GM12891 (cell line): Measurements from ENCODE around the gene RNASE4.
"Not testable (repeated sequence)": the region's sequence is repeated elsewhere in the genome, so short reads cannot be mapped to it uniquely, and the experiment has no call there.

Experiments used
- DNase-seq: peaks from one replicate; pipeline ENCODE4 v3.0.0; 2011; ENCODE audit warnings: low spot score; ENCODE audit not compliant: insufficient read length
- FAIRE-seq: peaks from 2 replicates; lab custom pipeline; 2011; peaks lifted over from hg19 to GRCh38; lab: Jason Lieb, UNC
- PAX5 ChIP-seq: IDR thresholded peaks from 2 replicates; pipeline ENCODE4 v1.6.1; 2011; ENCODE audit warnings: low read length, moderate library complexity, mild to moderate bottlenecking; ENCODE audit not compliant: insufficient read depth, severe bottlenecking
- POLR2A ChIP-seq: IDR thresholded peaks from 2 replicates; pipeline ENCODE4 v1.6.1; 2011; ENCODE audit warnings: low read depth, low read length, control low read depth
- POLR2AphosphoS5 ChIP-seq: IDR thresholded peaks from 2 replicates; pipeline ENCODE4 v1.6.1; 2011; ENCODE audit warnings: low read depth, low read length, control low read depth
- POU2F2 ChIP-seq: IDR thresholded peaks from 2 replicates; pipeline ENCODE4 v1.6.1; 2011; ENCODE audit warnings: low read depth, mild to moderate bottlenecking, control low read depth, low read length, moderate library complexity
- SPI1 ChIP-seq: IDR thresholded peaks from 2 replicates; pipeline ENCODE4 v1.6.1; 2011; ENCODE audit warnings: low read depth, low read length, control low read depth
- TAF1 ChIP-seq: IDR thresholded peaks from 2 replicates; pipeline ENCODE4 v1.6.1; 2011; ENCODE audit warnings: low read depth, low read length, control low read depth

Gene RNASE4

DNA sequence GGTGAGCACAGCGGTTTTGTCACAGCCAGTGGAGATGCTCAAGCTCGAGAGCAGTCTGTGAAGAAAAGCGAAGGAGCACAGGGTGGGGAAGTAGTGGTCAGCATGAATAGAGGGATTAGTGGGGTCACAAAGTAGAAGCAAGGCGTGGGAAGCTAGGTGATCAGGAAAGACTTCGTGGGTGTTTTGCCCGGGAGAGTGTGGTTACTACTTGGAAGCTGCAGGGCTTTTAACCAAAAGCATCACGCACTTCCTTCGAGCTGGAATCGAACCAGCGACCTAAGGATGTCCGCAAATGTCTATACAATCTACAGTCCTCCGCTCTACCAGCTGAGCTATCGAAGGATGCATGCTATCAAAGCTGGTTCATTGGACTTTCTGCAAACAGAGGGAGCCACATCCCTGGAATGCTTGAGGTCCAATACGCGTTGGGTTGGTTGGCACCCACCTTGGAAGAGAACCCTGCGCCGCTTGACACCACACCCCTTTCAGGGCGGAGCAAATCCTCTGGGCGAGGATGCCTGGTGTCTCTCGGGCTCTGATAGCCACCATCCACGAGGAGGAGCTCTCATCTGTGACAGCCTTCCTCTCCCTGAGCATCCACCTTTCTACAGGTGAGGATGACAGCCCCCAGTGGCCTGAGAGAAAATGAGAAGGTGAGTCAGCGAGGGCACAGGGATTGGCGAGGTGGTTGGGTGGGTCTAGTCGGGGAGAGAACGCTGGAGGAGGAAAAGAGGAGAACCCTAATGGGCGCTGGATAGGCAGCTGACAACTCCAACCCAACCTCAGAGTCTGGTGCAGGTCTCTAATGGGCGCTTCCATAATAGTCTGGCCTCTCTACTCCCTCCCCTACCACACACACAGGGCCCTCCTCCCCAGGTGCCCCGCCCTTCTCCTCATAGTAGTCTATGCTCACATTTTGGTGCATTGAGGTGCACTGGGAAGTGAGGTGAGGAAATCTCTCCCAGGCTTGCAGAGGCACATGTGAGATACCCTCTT, 26.8 kb upstream of the RNASE4 start:
- no peak for DNase-seq
- FAIRE-seq, result peak; percentile 13
- TF ChIP-seq PAX5 (no peak), TAF1 (no peak), POU2F2 (no peak), POLR2AphosphoS5 (no peak), POLR2A (no peak), SPI1 (no peak)

DNA sequence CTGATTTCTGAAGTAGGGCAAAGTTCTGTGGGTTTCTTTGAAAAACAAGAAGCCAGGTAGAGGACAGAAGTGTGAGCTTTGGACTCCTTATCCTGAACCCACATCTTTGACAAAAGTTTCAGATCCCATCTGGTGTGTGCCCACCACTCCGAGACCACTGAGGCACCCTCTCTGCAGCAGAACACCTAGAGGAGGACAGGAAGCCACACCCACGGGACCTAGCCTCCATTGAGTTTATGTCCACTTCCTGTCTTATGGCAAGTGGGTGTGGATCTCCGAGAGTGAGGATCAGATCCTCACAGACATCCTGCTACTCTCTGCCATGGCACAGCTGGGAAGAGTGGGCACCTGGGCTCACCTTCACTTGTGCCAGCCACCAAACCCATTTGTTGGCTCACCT, 26.1 kb upstream of the RNASE4 start:
- no peak for TF ChIP-seq PAX5
- TF ChIP-seq POLR2A, result no peak
- TF ChIP-seq SPI1, result no peak
- TF ChIP-seq POLR2AphosphoS5, result no peak
- no peak for TF ChIP-seq TAF1
- TF ChIP-seq POU2F2, result no peak
- no peak for DNase-seq
- FAIRE-seq, result no peak

DNA sequence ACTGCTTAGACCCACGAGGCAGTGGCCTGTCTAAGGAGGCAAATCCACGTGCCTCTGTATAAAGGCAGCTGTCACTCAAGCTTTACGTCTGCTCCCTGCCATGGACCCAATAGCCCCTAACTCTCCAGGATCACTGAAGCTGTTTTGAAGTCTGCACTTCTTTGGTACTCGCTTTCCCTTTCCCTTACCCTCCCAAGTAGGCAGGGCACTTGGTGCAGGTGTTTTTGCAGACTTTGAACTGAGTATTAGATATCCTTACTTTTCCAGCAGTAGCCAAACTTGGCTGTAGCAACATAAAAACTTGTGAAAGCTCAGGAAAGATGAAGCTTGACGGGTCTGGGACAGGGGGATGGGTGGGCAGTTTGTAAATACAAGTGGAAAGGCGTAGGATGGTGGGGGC, 25.0 kb upstream of the RNASE4 start:
- FAIRE-seq (no peak), DNase-seq (no peak)
- no peak for TF ChIP-seq POU2F2
- TF ChIP-seq PAX5, result no peak
- no peak for TF ChIP-seq POLR2AphosphoS5
- no peak for TF ChIP-seq SPI1
- TF ChIP-seq POLR2A, result no peak
- TF ChIP-seq TAF1, result no peak

GRCh38 chr14:20659813-20660395, 24.5 kb upstream of the RNASE4 start:
- FAIRE-seq (no peak), DNase-seq (no peak)
- no peak for TF ChIP-seq POU2F2
- TF ChIP-seq SPI1, result no peak
- TF ChIP-seq POLR2A, result no peak
- TF ChIP-seq POLR2AphosphoS5, result no peak
- no peak for TF ChIP-seq PAX5
- TF ChIP-seq TAF1, result no peak

- no peak for TF ChIP-seq POU2F2
- no peak for TF ChIP-seq SPI1
- no peak for TF ChIP-seq TAF1
- TF ChIP-seq POLR2AphosphoS5, result no peak
- no peak for TF ChIP-seq PAX5
- no peak; the same call in 1 of the 2 replicates for TF ChIP-seq POLR2A
- FAIRE-seq, result no peak
- no peak for DNase-seq
Observed at GRCh38 chr14:20661197-20661596, 23.2 kb upstream of the RNASE4 start.

DNA sequence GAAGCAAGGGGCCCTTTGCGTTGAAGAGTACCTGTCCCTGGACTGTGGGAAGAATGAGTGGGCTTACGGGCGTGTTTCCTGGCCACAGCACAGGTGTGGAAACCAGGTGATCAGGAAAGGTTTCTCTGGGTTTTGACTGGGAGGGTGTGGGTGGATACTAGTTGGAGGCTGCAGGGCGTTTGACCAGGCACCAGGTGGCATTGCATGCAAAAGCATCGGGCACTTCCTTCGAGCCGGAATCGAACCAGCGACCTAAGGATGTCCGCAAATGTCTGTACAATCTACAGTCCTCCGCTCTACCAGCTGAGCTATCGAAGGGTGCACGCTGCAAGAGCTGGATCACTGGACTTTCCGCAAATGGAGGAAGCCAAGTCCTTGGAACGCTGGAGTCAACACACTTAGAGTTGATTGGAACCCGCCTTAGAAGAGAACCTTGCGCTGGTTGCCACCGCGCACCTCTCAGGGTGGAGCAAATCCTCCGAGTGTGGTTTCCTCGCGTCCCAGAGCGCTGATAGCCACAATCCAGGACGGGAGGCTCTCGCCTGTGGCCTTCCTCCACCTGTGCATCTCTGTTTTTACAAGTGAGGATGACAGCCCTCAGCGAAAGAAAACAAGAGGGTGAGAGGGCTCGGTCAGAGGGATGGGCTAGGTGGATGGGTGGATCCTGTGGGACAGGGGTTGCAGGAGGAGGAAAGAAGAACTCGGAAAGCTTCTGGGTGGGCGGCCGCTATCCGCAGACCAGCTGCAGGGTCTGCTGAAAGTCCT, 21.2 kb upstream of the RNASE4 start:
- TF ChIP-seq PAX5 (peak; percentile 17), TAF1 (no peak), POLR2AphosphoS5 (no peak), POLR2A (no peak), POU2F2 (peak; percentile 19; the same call in 1 of the 2 replicates), SPI1 (0 out of 2 replicates have a peak, but pooled peaks have one; percentile 24)
- FAIRE-seq, result peak; percentile 96
- peak; percentile 52 for DNase-seq

GRCh38 chr14:20666400-20666961, 17.9 kb upstream of the RNASE4 start:
- DNase-seq, FAIRE-seq: not testable (repeated sequence)
- TF ChIP-seq TAF1 (peak; percentile 54; the same call in 1 of the 2 replicates), SPI1 (peak; percentile 78), POLR2A (peak; percentile 69), POLR2AphosphoS5 (peak; percentile 74)

GRCh38 chr14:20667957-20668356, 16.4 kb upstream of the RNASE4 start:
- DNase-seq, result peak; percentile 42
- peak; percentile 86 for FAIRE-seq

More at GRCh38 chr14:20667957-20668356, 16.4 kb upstream of the RNASE4 start:
- TF ChIP-seq PAX5, result no peak
- TF ChIP-seq POLR2AphosphoS5, result peak; percentile 29; the same call in 1 of the 2 replicates
- TF ChIP-seq POU2F2, result no peak
- TF ChIP-seq SPI1, result peak; percentile 96
- no peak for TF ChIP-seq TAF1
- TF ChIP-seq POLR2A, result peak; percentile 14; the same call in 1 of the 2 replicates
